Nephron (organoid): ENCODE measurements around the gene DPEP1.
A peak's percentile ranks its signal among the peaks of the same experiment; 100 is the strongest.
"Not testable (repeated sequence)": the region's sequence is repeated elsewhere in the genome, so short reads cannot be mapped to it uniquely, and the experiment has no call there.

Experiments used
- H3K27ac Mint-ChIP-seq, 3 experiments: 2 replicates each; pipeline ENCODE4 v1.8.0; 2020; ENCODE audit warnings: mixed read lengths in 3 of 3, mild to moderate bottlenecking in 2 of 3, moderate library complexity in 1 of 3
- H3K27me3 Mint-ChIP-seq: 2 replicates; pipeline ENCODE4 v1.8.0; 2021; ENCODE audit warnings: low read depth, mild to moderate bottlenecking, moderate library complexity, mixed read lengths
- H3K36me3 Mint-ChIP-seq: 2 replicates; pipeline ENCODE4 v1.8.0; 2020; ENCODE audit warnings: low read depth, mixed read lengths
- H3K4me1 Mint-ChIP-seq: 2 replicates; pipeline ENCODE4 v1.8.0; 2020; ENCODE audit warnings: mixed read lengths
- H3K4me3 Mint-ChIP-seq, 3 experiments: 2 replicates each; pipeline ENCODE4 v1.8.0; 2020; ENCODE audit warnings: mild to moderate bottlenecking in 3 of 3, mixed read lengths in 3 of 3, moderate library complexity in 2 of 3
- H3K9me3 Mint-ChIP-seq: 2 replicates; pipeline ENCODE4 v1.8.0; 2020; ENCODE audit warnings: mixed read lengths
- CTCF ChIP-seq, 3 experiments: fragments of 200-600 bp; sonication (generic); IDR thresholded peaks; one replicate each; pipeline ENCODE4 v1.5.0; 2021; ENCODE audit warnings: antibody characterized with exemption in 3 of 3; ENCODE audit not compliant: unreplicated experiment in 3 of 3

DPEP1 gene

GRCh38 chr16:89623511-89624261 is 10.2 kb downstream of the DPEP1 start:
- Mint-ChIP-seq H3K9me3 (no peaks in the 10 kb centered on the region), H3K4me3 (peak overlapping the region in 1 of 3 experiments; percentile 6), H3K4me1 (peaks cover 30% of the 10 kb centered on the region), H3K27ac (peak overlapping the region; percentile 21 to 33 (median 30)), H3K36me3 (no peaks in the 10 kb centered on the region), H3K27me3 (peaks cover 37% of the 10 kb centered on the region)
- TF ChIP-seq CTCF (IDR thresholded peaks at IDR 0.05; ENCODE audit: unreplicated experiment in 3 of 3), result no peak

GRCh38 chr16:89624777-89625761 is 11.6 kb downstream of the DPEP1 start:
- Mint-ChIP-seq H3K36me3 (no peaks in the 10 kb centered on the region), H3K27me3 (peaks cover 42% of the 10 kb centered on the region), H3K4me3 (peak overlapping the region in 1 of 3 experiments; percentile 51), H3K9me3 (no peaks in the 10 kb centered on the region), H3K27ac (peak overlapping the region in 1 of 3 experiments; percentile 65), H3K4me1 (peaks cover 27% of the 10 kb centered on the region)
- TF ChIP-seq CTCF (IDR thresholded peaks at IDR 0.05; ENCODE audit: unreplicated experiment in 3 of 3), result no peak

- Mint-ChIP-seq H3K4me1 (peaks cover 3% of the 10 kb centered on the region), H3K27me3 (peaks cover 25% of the 10 kb centered on the region), H3K4me3 (no peak overlapping the region), H3K9me3 (no peaks in the 10 kb centered on the region), H3K27ac (no peak overlapping the region), H3K36me3 (no peaks in the 10 kb centered on the region)
- TF ChIP-seq CTCF (IDR thresholded peaks at IDR 0.05; ENCODE audit: unreplicated experiment in 3 of 3), result no peak
Measured at GRCh38 chr16:89629827-89630610, 16.6 kb downstream of the DPEP1 start.

GRCh38 chr16:89633064-89633631 is 19.7 kb downstream of the DPEP1 start:
- peaks cover 32% of the 10 kb centered on the region for H3K27me3 Mint-ChIP-seq
- no peaks in the 10 kb centered on the region for H3K36me3 Mint-ChIP-seq
- H3K9me3 Mint-ChIP-seq, result no peaks in the 10 kb centered on the region
- TF ChIP-seq CTCF (IDR thresholded peaks at IDR 0.05; ENCODE audit: unreplicated experiment in 3 of 3), result no peak
- H3K4me3 Mint-ChIP-seq, result no peak overlapping the region
- no peaks in the 10 kb centered on the region for H3K4me1 Mint-ChIP-seq
- no peak overlapping the region for H3K27ac Mint-ChIP-seq

GRCh38 chr16:89634463-89635385 is 21.3 kb downstream of the DPEP1 start:
- H3K4me3 Mint-ChIP-seq, H3K36me3 Mint-ChIP-seq, H3K27ac Mint-ChIP-seq, H3K4me1 Mint-ChIP-seq, H3K9me3 Mint-ChIP-seq: not testable (repeated sequence)
- peaks cover 27% of the 10 kb centered on the region for H3K27me3 Mint-ChIP-seq
